PFSK-1 (cell line): ENCODE measurements around the gene MBD3L5.

Source experiments
- FOXP2 ChIP-seq: optimal IDR thresholded peaks from 2 replicates; pipeline ENCODE3; 2011; ENCODE audit warnings: borderline replicate concordance, control low read depth, inconsistent platforms; ENCODE audit not compliant: insufficient read depth; ENCODE audit errors: extremely low read length, extremely low read depth
- POLR2AphosphoS5 ChIP-seq: IDR thresholded peaks from 2 replicates; pipeline ENCODE4 v1.6.1; 2012; ENCODE audit warnings: low read depth, mild to moderate bottlenecking, control low read depth, low read length, moderate library complexity
- REST ChIP-seq, 2 experiments: IDR thresholded peaks; 2 replicates each; pipeline versions ENCODE4 v1.6.1 to v1.8.0; 2011 to 2012; ENCODE audit warnings: low read depth in 2 of 2, low read length in 2 of 2, control low read depth in 1 of 2, inconsistent platforms in 1 of 2, mild to moderate bottlenecking in 1 of 2, moderate library complexity in 1 of 2; ENCODE audit not compliant: insufficient read depth in 1 of 2
- SIN3A ChIP-seq: IDR thresholded peaks from 2 replicates; pipeline ENCODE4 v1.6.1; 2012; ENCODE audit warnings: mild to moderate bottlenecking, low read length, moderate library complexity, borderline replicate concordance; ENCODE audit not compliant: insufficient read depth
- TAF1 ChIP-seq: IDR thresholded peaks from 2 replicates; pipeline ENCODE4 v1.6.1; 2012; ENCODE audit warnings: low read length, control low read depth, borderline replicate concordance; ENCODE audit not compliant: insufficient read depth

MBD3L5 gene

GRCh38 chr19:7063764-7064418 is 33.5 kb downstream of the MBD3L5 start:
- TF ChIP-seq REST (IDR thresholded peaks at IDR 0.05; ENCODE audit: insufficient read depth in 1 of 2, low read depth in 2 of 2, low read length in 2 of 2): no peak
- TF ChIP-seq FOXP2: no peak
- TF ChIP-seq POLR2AphosphoS5: no peak
- no peak for TF ChIP-seq TAF1
- no peak for TF ChIP-seq SIN3A

GRCh38 chr19:7067716-7068115 is 37.3 kb downstream of the MBD3L5 start:
- no peak for TF ChIP-seq TAF1
- no peak for TF ChIP-seq SIN3A
- TF ChIP-seq FOXP2: no peak
- no peak for TF ChIP-seq POLR2AphosphoS5
- TF ChIP-seq REST (IDR thresholded peaks at IDR 0.05; ENCODE audit: insufficient read depth in 1 of 2, low read depth in 2 of 2, low read length in 2 of 2): no peak

GRCh38 chr19:7068599-7068998 is 38.2 kb downstream of the MBD3L5 start:
- TF ChIP-seq TAF1 (no peak), SIN3A (no peak), POLR2AphosphoS5 (no peak), REST (IDR thresholded peaks at IDR 0.05; ENCODE audit: insufficient read depth in 1 of 2, low read depth in 2 of 2, low read length in 2 of 2) (no peak), FOXP2 (no peak)

GRCh38 chr19:7069042-7069903 is 38.9 kb downstream of the MBD3L5 start, which contains the start of gene ZNF557:
TSS of gene ZNF557 (plus strand) at chr19:7069703. CDS start at chr19:7075075, 5,372 bp downstream.
- TF ChIP-seq REST (IDR thresholded peaks at IDR 0.05; ENCODE audit: insufficient read depth in 1 of 2, low read depth in 2 of 2, low read length in 2 of 2) (peak in 1 of 2 experiments; percentile 15; a peak in 1 of 4 replicates), FOXP2 (peak; percentile 92), TAF1 (0 out of 2 replicates have a peak, but pooled peaks have one; percentile 54), POLR2AphosphoS5 (peak; percentile 91), SIN3A (peak; percentile 37; the same call in 1 of the 2 replicates)
